Endothelial cell of umbilical vein (primary cell): ENCODE measurements around the gene STARD13. TPM values are rescaled to one million over a fixed set of nuclear protein-coding genes. Genes with fewer than 3 reads are reported as not detected.
A peak's percentile ranks its signal among the peaks of the same experiment; 100 is the strongest.

Source experiments
- BruUV-seq: library from RNA; stranded (reverse); fragments of 400-500 nt; replicated peaks from 2 replicates; lab custom pipeline; 2021; lab: Mats Ljungman, UMichigan
- CTCF ChIA-PET: fragments of 300-600, 350-600 bp; sonication (Branson Sonifier 250); formaldehyde crosslinking; loops from one replicate; lab custom pipeline; 2021; ENCODE audit warnings: antibody characterized with exemption, inconsistent platforms; lab: Charles Lee
- POLR2A ChIA-PET: fragments of 300-600, 350-600 bp; sonication (Branson Sonifier 250); formaldehyde crosslinking; loops from one replicate; lab custom pipeline; 2021; ENCODE audit warnings: antibody characterized with exemption, inconsistent platforms; lab: Charles Lee
- DNase-seq: peaks from one replicate; pipeline ENCODE4 v3.0.0-alpha.2; 2011; ENCODE audit warnings: low read depth, low spot score
- FAIRE-seq: peaks from 2 replicates; lab custom pipeline; 2011; peaks lifted over from hg19 to GRCh38; lab: Jason Lieb, UNC
- H2AFZ ChIP-seq: 2 replicates; pipeline ENCODE4 v1.6.0; 2012; ENCODE audit warnings: low read depth, low read length, control low read depth, inconsistent platforms
- H3K27ac ChIP-seq: 2 replicates; pipeline ENCODE4 v1.5.1; 2011; ENCODE audit warnings: low read depth, mild to moderate bottlenecking, control low read depth, low read length, moderate library complexity; ENCODE audit not compliant: insufficient read depth
- H3K27me3 ChIP-seq, 2 experiments: 2 replicates each; pipeline versions ENCODE4 v1.6.0 to v1.6.1; 2011; ENCODE audit warnings: low read length in 2 of 2, mixed read lengths in 1 of 2; ENCODE audit not compliant: control insufficient read depth in 2 of 2, insufficient read depth in 2 of 2
- H3K36me3 ChIP-seq, 2 experiments: 2 replicates in 1 of 2; 3 replicates in 1 of 2; pipeline ENCODE4 v1.5.1; 2011; ENCODE audit warnings: low read length in 2 of 2, mild to moderate bottlenecking in 1 of 2, moderate library complexity in 1 of 2; ENCODE audit not compliant: control insufficient read depth in 2 of 2, insufficient read depth in 2 of 2; ENCODE audit errors: extremely low read depth in 1 of 2
- H3K4me1 ChIP-seq: 3 replicates; pipeline ENCODE4 v1.5.1; 2011; ENCODE audit warnings: mild to moderate bottlenecking, low read length; ENCODE audit not compliant: control insufficient read depth, insufficient read depth; ENCODE audit errors: extremely low read depth
- H3K4me2 ChIP-seq: 2 replicates; pipeline ENCODE4 v1.6.1; 2011; ENCODE audit warnings: low read length, control low read depth, mixed read lengths; ENCODE audit not compliant: insufficient read depth
- H3K4me3 ChIP-seq, 3 experiments: fragments of 200-600 bp in 1 of 3; sonication (generic), shearing (Covaris generic) in 1 of 3; replicated peaks in 1 of 3; 2 replicates each; pipeline ENCODE4 v1.5.1; 2011 to 2016; ENCODE audit warnings: control low read depth in 3 of 3, low read length in 3 of 3, mild to moderate bottlenecking in 2 of 3, inconsistent platforms in 1 of 3, low read depth in 1 of 3, moderate library complexity in 1 of 3; ENCODE audit not compliant: insufficient read depth in 1 of 3
- H3K79me2 ChIP-seq: 2 replicates; pipeline ENCODE4 v1.6.0; 2012; ENCODE audit warnings: low read length, inconsistent platforms; ENCODE audit not compliant: control insufficient read depth, insufficient read depth
- H3K9ac ChIP-seq: replicated peaks from 2 replicates; pipeline ENCODE3; 2011; ENCODE audit warnings: low read length, control low read depth; ENCODE audit not compliant: insufficient read depth; ENCODE audit errors: extremely low read depth
- H3K9me1 ChIP-seq: replicated peaks from 3 replicates; pipeline ENCODE4 v1.6.0; 2011; ENCODE audit warnings: mild to moderate bottlenecking, low read length; ENCODE audit not compliant: control insufficient read depth, insufficient read depth; ENCODE audit errors: extremely low read depth
- H3K9me3 ChIP-seq: replicated peaks from 2 replicates; pipeline ENCODE4 v1.5.1; 2012; ENCODE audit warnings: low read length, inconsistent platforms; ENCODE audit not compliant: control insufficient read depth, insufficient read depth
- H4K20me1 ChIP-seq: replicated peaks from 2 replicates; pipeline ENCODE3; 2011; ENCODE audit warnings: mild to moderate bottlenecking, low read length; ENCODE audit not compliant: control insufficient read depth, insufficient read depth; ENCODE audit errors: extremely low read depth
- CTCF ChIP-seq, 2 donors: IDR thresholded peaks; 1 replicate in 1 of 2; 2 replicates in 1 of 2; pipeline ENCODE4 v1.5.1; 2011; ENCODE audit warnings: low read length in 2 of 2, mild to moderate bottlenecking in 2 of 2, moderate library complexity in 2 of 2, control low read depth in 1 of 2, inconsistent platforms in 1 of 2, low read depth in 1 of 2; ENCODE audit not compliant: insufficient read depth in 1 of 2; ENCODE audit errors: extremely low read depth in 1 of 2
- EZH2 ChIP-seq: IDR thresholded peaks from 2 replicates; pipeline ENCODE4 v1.6.1; 2012; ENCODE audit warnings: borderline replicate concordance, low read depth, mild to moderate bottlenecking, moderate library complexity, low read length, inconsistent platforms; ENCODE audit not compliant: severe bottlenecking
- FOS ChIP-seq: IDR thresholded peaks from 2 replicates; pipeline ENCODE4 v1.6.1; 2011; ENCODE audit warnings: mild to moderate bottlenecking, low read length, moderate library complexity, borderline replicate concordance; ENCODE audit not compliant: insufficient read depth
- GATA2 ChIP-seq: IDR thresholded peaks from 2 replicates; pipeline ENCODE4 v1.7.0; 2011; ENCODE audit warnings: low read depth, mild to moderate bottlenecking, moderate library complexity, mixed read lengths, low read length; ENCODE audit not compliant: insufficient read length, insufficient read depth
- JUN ChIP-seq: IDR thresholded peaks from 2 replicates; pipeline ENCODE4 v1.6.1; 2011; ENCODE audit warnings: borderline replicate concordance, low read depth; ENCODE audit not compliant: insufficient read length, insufficient read depth
- MAX ChIP-seq: IDR thresholded peaks from 2 replicates; pipeline ENCODE4 v1.6.1; 2011; ENCODE audit not compliant: insufficient read depth, insufficient read length
- MYC ChIP-seq: IDR thresholded peaks from one replicate; pipeline ENCODE4 v1.6.1; 2011; ENCODE audit warnings: mild to moderate bottlenecking, low read depth, low read length
- POLR2A ChIP-seq: IDR thresholded peaks from 2 replicates; pipeline ENCODE4 v1.6.1; 2012; ENCODE audit warnings: low read depth, mild to moderate bottlenecking, control low read depth, low read length
- POLR2AphosphoS5 ChIP-seq: IDR thresholded peaks from 2 replicates; pipeline ENCODE4 v1.6.1; 2012; ENCODE audit warnings: low read depth, mild to moderate bottlenecking, control low read depth, low read length, moderate library complexity; ENCODE audit not compliant: insufficient read depth
- dilution Hi-C: fragments of 300-500 bp; cut with MboI; formaldehyde crosslinking; loops from one replicate; pipeline ENCODE4 v1.15.0; 2019; ENCODE audit warnings: low sequenced_read_pairs; ENCODE audit not compliant: extremely low pct_ligation_motif_present
- intact Hi-C: fragments of 100-400 bp; cut with micrococcal nuclease; formaldehyde crosslinking; loops from one replicate; pipeline ENCODE4 v1.10.0; 2022
- polyA plus RNA-seq, 4 experiments: library from polyadenylated mRNA; depleted of rRNA in 3 of 4; stranded (reverse) in 3 of 4; unstranded in 1 of 4; fragments of >200 nt; gene quantifications; 2 replicates each; pipeline versions ENCODE4 v1.2.1 to v1.2.3, GENCODE V29; 2011 to 2012; ENCODE audit warnings: missing spikeins in 1 of 4
- total RNA-seq: library from RNA; stranded (reverse); gene quantifications from 2 replicates; pipeline ENCODE4 v1.2.3, GENCODE V29; 2021

The STARD13 gene
- total and polyA plus RNA-seq, 2 donors (not counting 3 experiments of a cell fraction or from before 2014, with no cell fraction given), result 11.0 to 47.7 TPM

- Histone ChIP-seq H3K4me3 (no peak overlapping the region), H3K9me3 (no peaks in the 10 kb centered on the region), H3K27me3 (no peaks in the 10 kb centered on the region), H4K20me1 (no peaks in the 10 kb centered on the region), H3K79me2 (peaks cover 92% of the 10 kb centered on the region), H3K9me1 (no peaks in the 10 kb centered on the region), H3K36me3 (no peaks in the 10 kb centered on the region), H3K27ac (peak overlapping the region; percentile 10), H3K9ac (no peak overlapping the region), H3K4me2 (no peak overlapping the region), H3K4me1 (peaks cover 54% of the 10 kb centered on the region), H2AFZ (no peak overlapping the region)
- dilution Hi-C loops (no loop called here), intact Hi-C loops (loop anchor here (10.0 kb wide), 1 partner anchor 1738 kb away; the partner anchor contains the start of gene NBEA)
- FAIRE-seq (no peak), DNase-seq (no peak)
- CTCF ChIA-PET, result interaction anchor here (0.6 to 1.5 kb wide), 3 partner anchors 13 to 336 kb away, joined by 3 to 7 read pairs (median 4); no protein-coding TSS in a partner anchor
- TF ChIP-seq JUN, result no peak
- TF ChIP-seq POLR2AphosphoS5, result no peak
- no peak for TF ChIP-seq POLR2A
- no peak for TF ChIP-seq CTCF (IDR thresholded peaks at IDR 0.05; ENCODE audit: extremely low read depth in 1 of 2, insufficient read depth in 1 of 2, low read depth in 1 of 2, low read length in 2 of 2)
- TF ChIP-seq GATA2, result no peak
- no peak for TF ChIP-seq FOS
- TF ChIP-seq MYC, result no peak
- TF ChIP-seq MAX, result no peak
- TF ChIP-seq EZH2, result no peak
- POLR2A ChIA-PET, result no interaction called here
- BruUV-seq, result no TSS peak
These were observed 78.5 kb downstream of the STARD13 start for GRCh38 chr13:33206945-33207614.
